Brain microvascular endothelial cell (primary cell): ENCODE measurements around the gene EID3.

Source experiments
- DNase-seq: peaks from one replicate; pipeline ENCODE4 v3.0.0-alpha.2; 2020
- H3K27ac ChIP-seq: fragments of 250-450 bp; sonication (Bioruptor Pico); 2 replicates; pipeline ENCODE4 v1.5.1; 2020; ENCODE audit warnings: mild to moderate bottlenecking, moderate library complexity
- H3K27me3 ChIP-seq: fragments of 250-450 bp; sonication (Bioruptor Pico); replicated peaks from 2 replicates; pipeline ENCODE4 v1.5.1; 2020; ENCODE audit warnings: mild to moderate bottlenecking
- H3K36me3 ChIP-seq: fragments of 250-450 bp; sonication (Bioruptor Pico); replicated peaks from 2 replicates; pipeline ENCODE4 v1.5.1; 2020; ENCODE audit warnings: mild to moderate bottlenecking
- H3K4me3 ChIP-seq: 2 replicates; pipeline ENCODE4 v1.5.1; 2011; ENCODE audit warnings: low read depth, mild to moderate bottlenecking, control low read depth, low read length, moderate library complexity
- in situ Hi-C: cut with HindIII; loops from 2 replicates; pipeline ENCODE4 v1.10.0; 2017; ENCODE audit warnings: low sequenced_read_pairs, low pct_ligation_motif_present
- TF ChIP-seq, protein P1 (sequence below): IDR thresholded peaks from 2 replicates; pipeline ENCODE4 v1.5.1; 2011; ENCODE audit warnings: low read depth, mild to moderate bottlenecking, moderate library complexity, low read length, control low read depth, inconsistent platforms; ENCODE audit errors: missing control alignments

Gene EID3

GRCh38 chr12:104353012-104353981 is 49.8 kb downstream of the EID3 start:
- Histone ChIP-seq H3K27me3 (no peaks in the 10 kb centered on the region), H3K36me3 (peaks cover 44% of the 10 kb centered on the region), H3K27ac (no peak overlapping the region), H3K4me3 (no peak overlapping the region)
- TF ChIP-seq, protein P1, sequence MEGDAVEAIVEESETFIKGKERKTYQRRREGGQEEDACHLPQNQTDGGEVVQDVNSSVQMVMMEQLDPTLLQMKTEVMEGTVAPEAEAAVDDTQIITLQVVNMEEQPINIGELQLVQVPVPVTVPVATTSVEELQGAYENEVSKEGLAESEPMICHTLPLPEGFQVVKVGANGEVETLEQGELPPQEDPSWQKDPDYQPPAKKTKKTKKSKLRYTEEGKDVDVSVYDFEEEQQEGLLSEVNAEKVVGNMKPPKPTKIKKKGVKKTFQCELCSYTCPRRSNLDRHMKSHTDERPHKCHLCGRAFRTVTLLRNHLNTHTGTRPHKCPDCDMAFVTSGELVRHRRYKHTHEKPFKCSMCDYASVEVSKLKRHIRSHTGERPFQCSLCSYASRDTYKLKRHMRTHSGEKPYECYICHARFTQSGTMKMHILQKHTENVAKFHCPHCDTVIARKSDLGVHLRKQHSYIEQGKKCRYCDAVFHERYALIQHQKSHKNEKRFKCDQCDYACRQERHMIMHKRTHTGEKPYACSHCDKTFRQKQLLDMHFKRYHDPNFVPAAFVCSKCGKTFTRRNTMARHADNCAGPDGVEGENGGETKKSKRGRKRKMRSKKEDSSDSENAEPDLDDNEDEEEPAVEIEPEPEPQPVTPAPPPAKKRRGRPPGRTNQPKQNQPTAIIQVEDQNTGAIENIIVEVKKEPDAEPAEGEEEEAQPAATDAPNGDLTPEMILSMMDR = no peak
- in situ Hi-C loops = no loop called here
- no peak for DNase-seq

- DNase-seq = no peak
- peaks cover 35% of the 10 kb centered on the region for H3K36me3 ChIP-seq
- no peak overlapping the region for H3K4me3 ChIP-seq
- in situ Hi-C loops = no loop called here
- no peaks in the 10 kb centered on the region for H3K27me3 ChIP-seq
- TF ChIP-seq, protein P1 = no peak
- H3K27ac ChIP-seq = no peak overlapping the region
These were observed 50.8 kb downstream of the EID3 start for GRCh38 chr12:104354167-104354867.
